Stimulated activated CD4-positive, alpha-beta T cell treated with anti-CD3 and anti-CD28 coated beads, Interleukin-15, amount 100 ng/mL, for 48 hours (primary cell): ENCODE results near the gene STAB2.
A peak's percentile ranks its signal among the peaks of the same experiment; 100 is the strongest.

Experiments used
- DNase-seq, 2 donors: peaks; one replicate each; pipeline ENCODE4 v3.0.0-alpha.2; 2020; ENCODE audit warnings: low read depth in 2 of 2

Gene STAB2

DNA sequence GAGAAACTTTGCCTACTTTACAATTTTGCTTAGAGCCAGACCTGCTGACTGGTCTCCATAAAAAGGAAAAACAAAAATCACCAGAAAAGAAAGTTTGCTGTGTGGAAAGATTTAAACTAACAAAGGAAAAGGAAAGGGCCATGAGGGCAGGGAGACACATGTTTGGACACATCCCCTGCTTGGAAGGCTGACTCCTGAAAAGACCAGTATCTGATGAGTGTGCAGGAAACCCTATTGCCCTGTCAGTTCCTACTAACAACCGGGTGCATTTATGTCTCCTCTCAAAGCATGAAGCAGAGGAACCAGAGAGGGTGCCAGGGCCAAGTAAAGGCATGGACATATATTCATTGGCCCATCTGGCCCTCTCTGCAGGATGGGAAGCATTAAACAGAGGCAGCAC lies 7.0 kb upstream of the STAB2 start:
- DNase-seq: no peak

DNA sequence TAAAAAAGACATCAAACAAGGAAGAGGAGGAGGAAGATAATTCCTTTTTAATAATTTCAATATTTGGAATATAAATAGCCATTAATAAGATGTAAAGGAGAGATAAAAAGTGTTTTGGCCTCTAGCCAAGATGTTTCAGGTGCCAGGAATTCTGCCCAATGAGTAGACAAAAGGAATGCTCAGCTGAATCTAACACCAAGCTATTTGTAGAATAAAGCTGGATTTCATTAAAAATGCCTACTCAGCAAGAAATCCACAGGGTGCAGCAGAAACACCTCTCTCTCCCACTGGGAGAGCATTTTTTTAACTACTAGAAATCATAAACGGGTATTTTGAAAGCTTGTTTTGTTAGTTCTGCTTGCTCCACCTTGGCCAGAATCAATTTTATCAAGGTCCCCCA lies 4.1 kb upstream of the STAB2 start:
- no peak for DNase-seq

GRCh38 chr12:103586132-103586531 lies 941 bp upstream of the STAB2 start:
- DNase-seq: no peak

- DNase-seq: no peak
Observed at GRCh38 chr12:103588680-103589079, 1.6 kb downstream of the STAB2 start.

GRCh38 chr12:103589517-103589916 lies 2.4 kb downstream of the STAB2 start:
- DNase-seq: no peak

DNA sequence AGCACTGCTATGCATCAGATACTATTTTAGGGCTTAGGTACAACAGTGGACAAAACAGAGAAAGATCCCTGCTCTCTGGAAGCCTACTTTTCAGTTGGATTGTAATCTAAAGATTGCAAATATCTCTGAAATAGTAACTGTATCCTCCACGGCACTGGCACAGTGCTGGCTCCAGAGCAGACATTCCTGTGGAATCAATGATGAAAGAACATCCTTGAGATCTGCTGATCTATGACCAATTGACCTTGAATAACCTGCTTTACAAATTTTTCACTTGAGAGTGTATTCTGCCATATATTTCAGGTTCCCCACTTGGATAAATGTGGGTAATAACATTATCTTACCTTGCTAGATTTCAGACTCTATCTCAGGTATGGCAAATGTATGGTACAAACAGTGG lies 3.2 kb downstream of the STAB2 start:
- DNase-seq: no peak

DNA sequence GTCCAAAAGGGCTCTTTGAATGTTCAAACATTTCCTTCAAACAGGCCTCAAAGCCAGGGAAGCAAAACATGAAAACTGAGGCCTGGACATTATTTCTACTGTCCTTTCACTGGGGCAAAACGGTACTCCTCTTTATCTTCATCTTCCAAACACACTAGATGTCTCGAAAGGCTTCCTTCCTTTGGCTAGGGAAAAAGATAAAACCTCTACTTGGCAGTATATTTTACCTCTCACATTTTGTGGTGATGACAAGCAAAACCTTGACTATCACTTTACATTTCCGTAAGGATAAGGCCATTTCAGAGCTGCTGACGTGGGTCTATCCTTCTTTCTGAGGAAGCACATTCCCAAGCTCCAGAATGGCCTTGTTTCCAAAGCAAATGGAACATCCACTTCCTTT lies 9.9 kb downstream of the STAB2 start:
- DNase-seq: no peak

- DNase-seq: no peak
Observed at GRCh38 chr12:103599274-103599673, 12.2 kb downstream of the STAB2 start.

GRCh38 chr12:103600967-103601728 lies 14.1 kb downstream of the STAB2 start:
- DNase-seq: no peak

DNA sequence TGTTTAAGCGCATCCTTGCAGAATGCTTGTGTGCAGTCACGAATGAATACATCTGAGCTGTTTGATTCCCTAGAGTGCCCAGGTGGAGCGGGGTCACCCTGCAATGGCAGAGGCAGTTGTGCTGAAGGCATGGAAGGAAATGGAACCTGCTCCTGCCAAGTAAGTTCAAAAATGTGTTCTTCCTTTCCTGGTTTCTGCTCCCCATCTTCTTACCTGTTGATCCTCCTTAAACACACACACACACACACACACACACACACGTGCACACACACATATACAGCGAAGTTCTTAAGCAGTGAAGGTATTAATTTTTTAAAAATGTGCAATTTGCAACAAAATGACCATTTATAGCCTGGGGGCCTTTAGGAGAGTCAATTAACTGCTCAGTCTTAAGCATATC lies 33.3 kb downstream of the STAB2 start:
- DNase-seq: no peak

- DNase-seq: no peak
Observed at GRCh38 chr12:103623716-103624115, 36.6 kb downstream of the STAB2 start.

DNA sequence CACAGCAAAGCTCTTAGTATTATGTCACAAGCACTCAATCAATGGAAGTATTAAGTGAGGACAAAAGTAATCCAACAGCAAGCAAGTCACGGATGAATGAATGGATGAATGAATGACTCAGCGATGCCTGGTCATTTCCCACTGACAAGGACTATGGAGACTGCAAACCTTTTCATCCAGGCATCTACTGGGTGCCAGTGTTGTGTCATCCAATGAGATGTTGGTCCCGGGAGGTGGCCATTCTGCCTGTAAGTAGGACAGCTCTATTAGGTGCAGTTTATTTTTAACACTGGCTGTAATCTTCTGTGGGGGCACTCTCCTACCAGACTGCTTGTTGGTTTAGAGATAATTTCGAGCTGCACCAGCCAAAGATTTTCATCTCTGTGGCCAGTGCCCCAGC lies 39.4 kb downstream of the STAB2 start:
- no peak for DNase-seq

DNA sequence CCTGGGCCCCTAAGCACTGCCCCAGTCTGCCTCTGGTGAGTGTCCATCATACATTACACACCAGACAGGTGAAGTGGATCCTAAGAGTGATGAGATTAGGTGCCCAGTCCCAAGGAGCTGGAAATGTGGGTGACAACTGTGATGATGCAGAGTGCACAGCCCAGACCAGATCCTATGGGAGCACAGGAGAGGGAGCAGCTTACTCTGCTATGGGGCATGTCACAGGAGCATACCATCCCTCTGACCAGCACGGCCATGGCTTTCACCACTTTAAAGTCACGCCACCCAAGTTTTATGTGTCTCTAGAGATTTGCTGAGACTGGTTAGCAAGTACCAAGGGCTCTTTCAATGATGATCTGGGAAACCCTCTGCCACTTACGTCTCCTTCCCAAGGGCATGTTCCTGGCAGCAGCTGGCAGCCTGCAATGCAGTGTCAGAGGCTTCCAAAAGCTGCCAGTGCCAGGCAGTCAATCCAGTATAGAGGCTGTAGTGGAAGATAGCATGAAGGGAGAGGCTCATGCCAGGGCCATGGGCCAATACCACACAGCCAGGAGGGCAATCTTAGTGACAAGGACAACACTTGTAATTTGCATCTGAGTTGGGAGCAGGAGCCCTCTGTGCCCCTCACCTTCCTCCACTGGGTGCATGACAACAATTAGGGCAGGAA lies 40.2 kb downstream of the STAB2 start:
- DNase-seq: no peak

DNA sequence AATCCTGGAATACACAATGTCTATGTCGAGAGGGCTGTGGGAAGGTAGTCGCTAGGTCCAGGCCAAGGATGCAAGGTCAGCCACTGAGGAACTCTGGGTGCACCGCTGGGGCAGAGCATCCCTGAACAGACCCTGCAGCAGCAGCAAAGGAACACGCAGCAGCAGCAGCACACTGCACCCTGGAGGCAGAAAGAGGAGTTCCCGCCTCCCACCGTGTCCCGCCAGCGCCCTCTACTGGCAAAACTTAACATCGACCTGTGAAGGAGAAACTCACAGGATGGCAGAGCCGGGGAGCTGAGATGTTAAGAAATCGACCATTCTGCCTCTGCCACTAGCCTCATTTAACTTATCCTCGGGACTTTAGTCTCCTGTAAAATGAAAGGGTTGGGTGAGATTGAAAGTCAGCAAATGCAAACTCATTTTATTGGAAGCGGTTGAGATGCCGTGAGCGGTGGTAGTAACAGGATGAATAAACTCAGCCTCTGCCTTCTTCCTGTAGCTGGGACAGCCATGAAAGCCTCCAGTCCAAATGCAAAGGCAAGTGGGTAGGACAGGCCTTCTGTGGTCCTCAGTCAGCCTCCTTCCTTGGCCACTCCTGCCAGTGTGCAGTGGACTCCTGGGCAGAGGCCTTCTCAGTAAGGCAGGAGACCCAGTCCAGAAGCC lies 45.6 kb downstream of the STAB2 start:
- DNase-seq: peak; percentile 31 to 41

- no peak for DNase-seq
Observed at GRCh38 chr12:103634732-103635131, 47.7 kb downstream of the STAB2 start.

DNA sequence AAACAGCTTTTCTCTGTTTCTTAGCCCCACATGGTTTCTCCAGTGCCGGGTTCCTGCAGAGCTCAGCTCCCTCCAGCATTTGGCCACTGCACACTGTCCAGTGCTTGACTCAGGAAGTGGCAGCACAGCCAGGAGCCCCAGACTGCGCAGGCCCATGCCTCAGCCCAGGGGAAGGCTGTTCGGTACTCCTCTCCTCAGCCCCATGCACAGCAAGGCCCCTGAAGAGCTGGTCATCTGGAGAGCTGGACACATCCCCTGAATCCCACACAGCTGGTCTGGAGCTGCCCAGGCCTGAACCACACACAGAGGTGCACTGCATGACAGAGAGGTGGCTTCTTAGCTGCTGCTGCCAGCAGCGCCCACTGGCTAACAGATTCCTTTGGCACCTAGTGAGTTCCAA lies 48.3 kb downstream of the STAB2 start:
- DNase-seq: no peak

DNA sequence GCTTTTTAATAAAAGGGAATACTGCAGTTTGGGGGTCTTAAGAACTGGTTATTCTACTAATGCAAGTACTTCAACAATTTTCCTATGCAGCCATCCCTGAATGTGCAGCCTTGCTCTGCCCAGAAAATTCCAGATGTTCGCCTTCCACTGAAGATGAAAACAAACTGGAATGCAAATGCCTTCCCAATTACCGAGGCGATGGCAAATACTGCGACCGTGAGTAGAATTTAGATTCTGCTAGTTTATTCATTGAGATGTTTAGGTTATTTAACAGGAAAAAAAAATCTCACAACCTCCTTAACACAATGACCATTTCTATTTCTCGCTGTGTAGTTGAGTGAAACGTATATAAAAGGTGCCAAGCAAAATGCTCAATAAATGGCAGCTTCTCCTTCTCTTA lies 49.9 kb downstream of the STAB2 start:
- no peak for DNase-seq

DNA sequence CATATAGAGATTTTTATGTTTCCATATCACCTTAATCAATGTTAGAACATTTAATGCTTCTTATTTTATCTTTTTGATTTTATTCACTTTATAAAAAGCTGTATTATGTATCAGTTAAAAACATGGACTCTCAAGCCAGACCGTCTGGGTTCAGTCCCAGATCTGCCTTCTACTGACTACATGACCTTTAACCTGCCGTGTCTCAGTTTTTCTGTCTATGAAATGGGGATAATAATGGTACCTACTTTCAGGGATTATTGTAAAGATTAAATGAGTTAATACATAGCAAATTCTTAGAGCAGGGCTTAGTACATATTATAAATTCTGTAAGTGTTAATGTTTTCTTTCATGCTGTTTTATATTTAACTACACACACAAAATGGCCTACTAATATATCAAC lies 50.4 kb downstream of the STAB2 start:
- DNase-seq: no peak

GRCh38 chr12:103639983-103640382 lies 52.9 kb downstream of the STAB2 start:
- no peak for DNase-seq

DNA sequence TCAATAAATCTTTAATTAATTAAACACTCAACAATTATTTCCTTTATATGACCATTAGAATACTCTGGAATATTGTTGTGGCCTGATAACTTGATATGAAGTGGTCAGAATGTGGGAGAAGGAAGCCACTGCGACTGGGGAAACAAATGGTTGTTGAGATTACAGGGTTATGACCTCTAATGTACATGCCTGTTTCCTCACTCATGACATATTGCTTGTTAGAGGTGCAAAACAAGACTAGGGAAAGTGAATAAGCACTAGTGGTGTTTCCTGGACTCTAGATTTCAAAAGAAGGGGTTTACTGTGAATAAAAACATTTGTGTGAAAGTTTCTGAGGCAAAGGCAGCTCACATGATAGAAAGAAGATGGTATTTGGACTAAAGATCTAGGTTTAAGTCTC lies 53.3 kb downstream of the STAB2 start:
- no peak for DNase-seq

DNA sequence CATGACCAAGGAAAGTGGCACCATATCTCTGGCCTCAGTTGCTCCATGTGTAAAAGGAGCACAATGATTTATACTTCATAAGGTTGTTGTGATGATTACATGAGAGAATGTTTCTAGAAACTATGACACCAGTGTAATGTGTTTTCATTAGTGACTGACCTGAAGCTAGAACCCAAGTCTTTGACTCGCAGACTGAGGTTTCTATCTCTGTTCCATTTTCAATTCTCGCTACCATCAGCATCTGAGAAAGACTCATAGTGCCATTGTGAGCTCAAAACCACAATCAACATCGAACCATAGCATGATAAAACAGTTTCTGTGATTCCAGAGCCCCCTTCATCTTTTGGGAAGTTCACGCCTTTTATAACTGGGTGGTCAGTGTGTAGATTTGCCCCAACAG lies 53.8 kb downstream of the STAB2 start:
- no peak for DNase-seq

DNA sequence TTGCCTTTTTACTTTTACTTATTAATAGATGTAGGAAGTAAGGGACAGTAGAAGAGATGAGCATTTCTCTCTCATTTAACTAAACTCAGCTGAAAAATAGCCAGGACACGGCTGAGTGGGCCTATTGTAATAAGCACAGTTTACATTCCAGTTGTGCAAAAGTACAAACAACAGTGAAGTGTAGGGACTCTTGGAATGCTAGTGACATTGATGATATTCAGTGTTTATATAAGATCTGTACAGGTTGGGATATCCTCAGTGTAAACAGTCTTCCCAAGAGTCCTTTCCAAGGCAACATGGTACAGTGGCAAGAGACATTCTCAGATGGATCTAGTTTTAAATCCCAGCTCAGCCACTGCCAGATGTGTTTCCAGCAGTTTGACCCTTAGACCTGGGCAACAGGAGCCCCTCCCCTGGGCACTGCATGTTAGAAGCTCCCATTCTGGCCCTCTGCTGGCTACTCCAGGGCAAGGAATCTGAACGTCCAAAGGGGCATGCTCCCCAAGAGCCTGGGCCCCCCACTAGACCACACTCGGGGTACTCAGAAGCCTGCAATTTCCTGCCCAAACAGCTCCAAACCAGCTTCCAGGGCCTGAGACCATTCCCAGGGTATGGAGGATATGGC lies 55.3 kb downstream of the STAB2 start:
- no peak for DNase-seq

DNA sequence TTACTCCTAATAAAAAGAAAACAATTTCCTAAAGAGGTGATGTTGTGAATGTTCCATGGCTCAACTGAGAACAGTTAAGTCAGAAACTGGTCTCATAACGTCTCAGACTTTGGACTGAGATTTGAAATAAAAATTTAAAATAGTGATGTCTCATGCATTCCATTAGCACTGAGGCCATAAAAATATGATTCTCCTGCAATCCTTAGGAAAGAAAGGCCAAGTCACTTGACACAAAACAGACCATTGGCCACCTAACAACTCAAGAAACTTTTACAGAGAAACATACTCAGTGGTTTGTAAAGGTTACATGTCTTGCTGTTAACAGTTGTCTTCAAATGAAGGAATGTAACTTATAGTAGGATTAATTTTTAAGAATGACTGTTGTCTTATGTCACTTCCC lies 58.1 kb downstream of the STAB2 start:
- DNase-seq: no peak
